ENCODE results near the gene DIP2A. TPM values are rescaled to one million over a fixed set of nuclear protein-coding genes. Genes with fewer than 3 reads are reported as not detected.

DIP2A gene
- total and polyA plus RNA-seq, 2 experiments from 2014 or later, result 18.5 to 36.3 TPM

- no peaks in the 10 kb centered on the region for H3K4me1 Mint-ChIP-seq
- H3K27ac ChIP-seq (ENCODE audit: low read depth), result no peak overlapping the region
- no peak for DNase-seq (ENCODE audit: low spot score)
Observed at GRCh38 chr21:46437096-46437498, 21.6 kb upstream of the DIP2A start.

More at GRCh38 chr21:46437096-46437498, 21.6 kb upstream of the DIP2A start:
- TF ChIP-seq REST (IDR thresholded peaks at IDR 0.05; ENCODE audit: unreplicated experiment), result no peak
- no peak for TF ChIP-seq NANOG (IDR thresholded peaks at IDR 0.05; ENCODE audit: borderline replicate concordance)
- no peak for TF ChIP-seq ZNF331 (CRISPR knock-in tag; IDR thresholded peaks at IDR 0.05; ENCODE audit: low read depth)
- TF ChIP-seq POLR2AphosphoS5 (IDR thresholded peaks at IDR 0.05; ENCODE audit: low read depth), result no peak
- no peak for TF ChIP-seq ZNF462 (CRISPR knock-in tag; IDR thresholded peaks at IDR 0.05)
- TF ChIP-seq JUNB (IDR thresholded peaks at IDR 0.05; ENCODE audit: unreplicated experiment), result no peak
- no peak for TF ChIP-seq STAT1 (IDR thresholded peaks at IDR 0.05; ENCODE audit: unreplicated experiment)
- no peak for TF ChIP-seq EZH2phosphoT487 (IDR thresholded peaks at IDR 0.05; ENCODE audit: unreplicated experiment)
- no peak for TF ChIP-seq ETS1 (IDR thresholded peaks at IDR 0.05)
- TF ChIP-seq CREB1 (CRISPR knock-in tag; IDR thresholded peaks at IDR 0.05; ENCODE audit: low read depth), result no peak
- Histone ChIP-seq H3K27me3 (ENCODE audit: insufficient read depth) (no peaks in the 10 kb centered on the region), H4K20me1 (replicated peaks; ENCODE audit: insufficient read depth) (no peaks in the 10 kb centered on the region; the same call in 1 of the 2 replicates), H3K4me1 (ENCODE audit: insufficient read depth) (no peaks in the 10 kb centered on the region), H3K4me2 (no peak overlapping the region), H3K4me3 (no peak overlapping the region), H3K36me3 (ENCODE audit: insufficient read depth) (peaks cover 3% of the 10 kb centered on the region; the same call in 1 of the 2 replicates), H3K79me2 (replicated peaks; ENCODE audit: insufficient read depth) (no peaks in the 10 kb centered on the region; the same call in 1 of the 2 replicates), H2AFZ (no peak overlapping the region), H3F3A (replicated peaks; ENCODE audit: low read depth) (0 out of 2 replicates have a peak, but pooled peaks cover 6% of the 10 kb centered on the region), H3K9me2 (ENCODE audit: insufficient read depth) (no peaks in the 10 kb centered on the region)
- Mint-ChIP-seq H3K27ac (peak overlapping the region; percentile 27; the same call in 1 of the 2 replicates), H3K4me3 (no peak overlapping the region), H3K36me3 (ENCODE audit: low read depth) (peaks cover 69% of the 10 kb centered on the region), H3K9me3 (no peaks in the 10 kb centered on the region; the same call in 2 of the 3 replicates), H3K27me3 (ENCODE audit: insufficient read depth, low read depth, poor library complexity) (peaks cover 8% of the 10 kb centered on the region)
- ATAC-seq, result no peak

All from GM23338 (cell line).